Keratinocyte (primary cell): ENCODE data around the gene ABCC10. TPM values are rescaled to one million over a fixed set of nuclear protein-coding genes. Genes with fewer than 3 reads are reported as not detected.

Experiments
- DNase-seq: peaks from one replicate; pipeline ENCODE4 v3.0.0-alpha.2; 2011; ENCODE audit warnings: low read depth, missing footprints, low spot score
- FAIRE-seq: peaks from 2 replicates; lab custom pipeline; 2011; peaks lifted over from hg19 to GRCh38; lab: Jason Lieb, UNC
- H2AFZ ChIP-seq: 2 replicates; pipeline ENCODE4 v1.6.0; 2012; ENCODE audit warnings: low read length, control low read depth, inconsistent platforms; ENCODE audit not compliant: control insufficient read depth
- H3K27ac ChIP-seq: 2 replicates; pipeline ENCODE4 v1.5.1; 2011; ENCODE audit warnings: low read length; ENCODE audit not compliant: control insufficient read depth, insufficient read depth
- H3K27me3 ChIP-seq: 3 replicates; pipeline ENCODE4 v1.6.0; 2011; ENCODE audit warnings: low read length; ENCODE audit not compliant: control insufficient read depth, insufficient read depth; ENCODE audit errors: extremely low read depth
- H3K36me3 ChIP-seq, 2 experiments: 2 replicates in 1 of 2; 3 replicates in 1 of 2; pipeline ENCODE4 v1.5.1; 2011; ENCODE audit warnings: low read length in 2 of 2, mild to moderate bottlenecking in 1 of 2; ENCODE audit not compliant: control insufficient read depth in 2 of 2, insufficient read depth in 2 of 2; ENCODE audit errors: extremely low read depth in 1 of 2
- H3K4me1 ChIP-seq: 3 replicates; pipeline ENCODE4 v1.5.1; 2011; ENCODE audit warnings: low read length; ENCODE audit not compliant: control insufficient read depth, insufficient read depth; ENCODE audit errors: extremely low read depth
- H3K4me2 ChIP-seq: 3 replicates; pipeline ENCODE4 v1.6.0; 2011; ENCODE audit warnings: low read depth, low read length; ENCODE audit not compliant: control insufficient read depth, insufficient read depth; ENCODE audit errors: extremely low read depth
- H3K4me3 ChIP-seq, 3 experiments: fragments of 200-600 bp in 1 of 3; sonication (generic) in 1 of 3; 2 replicates in 2 of 3; 3 replicates in 1 of 3; pipeline ENCODE4 v1.5.1; 2011 to 2016; ENCODE audit warnings: low read length in 3 of 3, mild to moderate bottlenecking in 3 of 3, control low read depth in 2 of 3, inconsistent platforms in 1 of 3, low read depth in 1 of 3, mixed read lengths in 1 of 3, mixed run types in 1 of 3, moderate library complexity in 1 of 3; ENCODE audit not compliant: control insufficient read depth in 2 of 3, insufficient read depth in 2 of 3; ENCODE audit errors: extremely low read depth in 1 of 3
- H3K79me2 ChIP-seq: 2 replicates; pipeline ENCODE4 v1.6.0; 2012; ENCODE audit warnings: low read length; ENCODE audit not compliant: control insufficient read depth, insufficient read depth
- H3K9ac ChIP-seq: 3 replicates; pipeline ENCODE4 v1.6.0; 2011; ENCODE audit warnings: low read length; ENCODE audit not compliant: control insufficient read depth, insufficient read depth; ENCODE audit errors: extremely low read depth
- H3K9me1 ChIP-seq: 3 replicates; pipeline ENCODE4 v1.6.0; 2011; ENCODE audit warnings: low read length; ENCODE audit not compliant: control insufficient read depth, insufficient read depth; ENCODE audit errors: extremely low read depth
- H3K9me3 ChIP-seq: 2 replicates; pipeline ENCODE4 v1.5.1; 2012; ENCODE audit warnings: low read depth, low read length; ENCODE audit not compliant: control insufficient read depth
- H4K20me1 ChIP-seq: 3 replicates; pipeline ENCODE4 v1.6.0; 2011; ENCODE audit warnings: low read length; ENCODE audit not compliant: control insufficient read depth, insufficient read depth; ENCODE audit errors: extremely low read depth
- CTCF ChIP-seq, 3 experiments: IDR thresholded peaks in 1 of 3; conservative IDR thresholded peaks in 1 of 3; optimal IDR thresholded peaks in 1 of 3; 2 replicates in 2 of 3; 3 replicates in 1 of 3; pipeline versions ENCODE3 to v1.5.1; 2011; ENCODE audit warnings: low read length in 3 of 3, mild to moderate bottlenecking in 3 of 3, moderate library complexity in 2 of 3, control low read depth in 1 of 3, inconsistent platforms in 1 of 3; ENCODE audit not compliant: insufficient read depth in 2 of 3; ENCODE audit errors: extremely low read depth in 1 of 3
- EZH2 ChIP-seq: IDR thresholded peaks from one replicate; pipeline ENCODE4 v1.6.1; 2012; ENCODE audit warnings: inconsistent platforms, mild to moderate bottlenecking, low read length, moderate library complexity
- dilution Hi-C: fragments of 300-500 bp; cut with MboI; formaldehyde crosslinking; loops from one replicate; pipeline ENCODE4 v1.7.0; 2020; ENCODE audit warnings: low sequenced_read_pairs; ENCODE audit not compliant: extremely low pct_ligation_motif_present
- polyA plus RNA-seq, 5 experiments: library from polyadenylated mRNA; depleted of rRNA in 3 of 5; stranded (reverse) in 3 of 5; stranded (forward) in 1 of 5; unstranded in 1 of 5; fragments of >200 nt; gene quantifications; 1 replicate in 1 of 5; 2 replicates in 3 of 5; 3 replicates in 1 of 5; pipeline versions ENCODE4 v1.2.1 to v1.2.3, GENCODE V29; 2011 to 2012; ENCODE audit warnings: missing spikeins in 2 of 5, low read depth in 1 of 5, low replicate concordance in 1 of 5

Gene ABCC10
- polyA plus RNA-seq, 1 donor (not counting 4 experiments of a cell fraction or from before 2014, with no cell fraction given), result 17.9 TPM

GRCh38 chr6:43468748-43469681 lies 41.7 kb downstream of the ABCC10 start:
- dilution Hi-C loops, result no loop called here
- Histone ChIP-seq H2AFZ (peak overlapping the region; percentile 58), H3K9ac (no peak overlapping the region)

GRCh38 chr6:43469947-43470346 lies 42.6 kb downstream of the ABCC10 start:
- Histone ChIP-seq H3K4me2 (no peak overlapping the region), H3K27ac (no peak overlapping the region), H3K4me1 (peaks cover 29% of the 10 kb centered on the region), H4K20me1 (no peaks in the 10 kb centered on the region), H3K27me3 (no peaks in the 10 kb centered on the region), H3K9me1 (no peaks in the 10 kb centered on the region), H3K79me2 (no peaks in the 10 kb centered on the region), H3K4me3 (no peak overlapping the region), H3K9ac (no peak overlapping the region), H3K9me3 (no peaks in the 10 kb centered on the region), H2AFZ (no peak overlapping the region), H3K36me3 (no peaks in the 10 kb centered on the region)
- DNase-seq (no peak), FAIRE-seq (no peak)
- TF ChIP-seq CTCF (optimal IDR thresholded peaks at IDR 0.05 in 1 of 3, IDR thresholded peaks at IDR 0.05 in 1 of 3, conservative IDR thresholded peaks at IDR 0.05 in 1 of 3; ENCODE audit: extremely low read depth in 1 of 3, insufficient read depth in 2 of 3, low read length in 3 of 3), result no peak
- TF ChIP-seq EZH2, result no peak
- dilution Hi-C loops, result no loop called here

More at GRCh38 chr6:43468748-43469681, 41.7 kb downstream of the ABCC10 start:
- H3K79me2 ChIP-seq, result no peaks in the 10 kb centered on the region
- peaks cover 29% of the 10 kb centered on the region for H3K4me1 ChIP-seq
- no peaks in the 10 kb centered on the region for H3K9me3 ChIP-seq
- no peaks in the 10 kb centered on the region for H4K20me1 ChIP-seq
- peak overlapping the region; percentile 49 for H3K4me2 ChIP-seq
- FAIRE-seq (peak; percentile 60), DNase-seq (no peak)
- no peak overlapping the region for H3K4me3 ChIP-seq
- no peak overlapping the region for H3K27ac ChIP-seq
- TF ChIP-seq EZH2 (no peak), CTCF (optimal IDR thresholded peaks at IDR 0.05 in 1 of 3, IDR thresholded peaks at IDR 0.05 in 1 of 3, conservative IDR thresholded peaks at IDR 0.05 in 1 of 3; ENCODE audit: extremely low read depth in 1 of 3, insufficient read depth in 2 of 3, low read length in 3 of 3) (no peak)
- H3K27me3 ChIP-seq, result no peaks in the 10 kb centered on the region
- no peaks in the 10 kb centered on the region for H3K36me3 ChIP-seq
- H3K9me1 ChIP-seq, result no peaks in the 10 kb centered on the region
